Measurements from ENCODE around the gene NRCAM. TPM values are rescaled to one million over a fixed set of nuclear protein-coding genes. Genes with fewer than 3 reads are reported as not detected.
"Not testable (repeated sequence)": the region's sequence is repeated elsewhere in the genome, so short reads cannot be mapped to it uniquely, and the experiment has no call there.

The NRCAM gene
- total RNA-seq, result 0.97 and 1.3 TPM in 2 replicates

GRCh38 chr7:108455998-108456677 lies at the start of gene NRCAM:
Gene NRCAM, minus strand, starts transcription at chr7:108456436. Its CDS starts 216,372 bp downstream, at chr7:108240064.
- no peak for TF ChIP-seq CTCF (IDR thresholded peaks at IDR 0.05; ENCODE audit: insufficient read depth, low read depth, low read length)
- DNase-seq (ENCODE audit: low read depth), result peak; percentile 17
- peak within 1 kb of the TSS; percentile 36 for H3K4me3 ChIP-seq (ENCODE audit: low read depth, low read length)

- H3K4me3 ChIP-seq (ENCODE audit: low read depth, low read length); DNase-seq (ENCODE audit: low read depth): not testable (repeated sequence)
These were observed 48.3 kb upstream of the NRCAM start for GRCh38 chr7:108504576-108504975.

- no peak for TF ChIP-seq CTCF (IDR thresholded peaks at IDR 0.05; ENCODE audit: insufficient read depth, low read depth, low read length)
- DNase-seq (ENCODE audit: low read depth), result peak; percentile 43
- no peak overlapping the region for H3K4me3 ChIP-seq (ENCODE audit: low read depth, low read length)
These were observed 47.1 kb upstream of the NRCAM start for GRCh38 chr7:108503112-108504026.

GRCh38 chr7:108499566-108499965 lies 43.3 kb upstream of the NRCAM start:
- TF ChIP-seq CTCF (IDR thresholded peaks at IDR 0.05; ENCODE audit: insufficient read depth, low read depth, low read length), result no peak
- DNase-seq (ENCODE audit: low read depth), result no peak
- H3K4me3 ChIP-seq (ENCODE audit: low read depth, low read length), result no peak overlapping the region

- no peak overlapping the region for H3K4me3 ChIP-seq (ENCODE audit: low read depth, low read length)
- TF ChIP-seq CTCF (IDR thresholded peaks at IDR 0.05; ENCODE audit: insufficient read depth, low read depth, low read length), result no peak
- DNase-seq (ENCODE audit: low read depth), result no peak
These were observed 42.2 kb upstream of the NRCAM start for GRCh38 chr7:108498481-108498880.

- DNase-seq (ENCODE audit: low read depth), result peak; percentile 55
- TF ChIP-seq CTCF (IDR thresholded peaks at IDR 0.05; ENCODE audit: insufficient read depth, low read depth, low read length), result peak; percentile 90
- no peak overlapping the region for H3K4me3 ChIP-seq (ENCODE audit: low read depth, low read length)
These were observed 41.0 kb upstream of the NRCAM start for GRCh38 chr7:108497082-108497725.

GRCh38 chr7:108492742-108493141 lies 36.5 kb upstream of the NRCAM start:
- no peak for DNase-seq (ENCODE audit: low read depth)
- no peak for TF ChIP-seq CTCF (IDR thresholded peaks at IDR 0.05; ENCODE audit: insufficient read depth, low read depth, low read length)
- no peak overlapping the region for H3K4me3 ChIP-seq (ENCODE audit: low read depth, low read length)
